ELF-1 (cell line): ENCODE measurements around the gene IGF2BP2.
"Not testable (repeated sequence)": the region's sequence is repeated elsewhere in the genome, so short reads cannot be mapped to it uniquely, and the experiment has no call there.

Source experiments
- DNase-seq: peaks from one replicate; pipeline ENCODE4 v3.0.0-alpha.2; 2016; ENCODE audit warnings: low read depth, low spot score

Gene IGF2BP2

DNA sequence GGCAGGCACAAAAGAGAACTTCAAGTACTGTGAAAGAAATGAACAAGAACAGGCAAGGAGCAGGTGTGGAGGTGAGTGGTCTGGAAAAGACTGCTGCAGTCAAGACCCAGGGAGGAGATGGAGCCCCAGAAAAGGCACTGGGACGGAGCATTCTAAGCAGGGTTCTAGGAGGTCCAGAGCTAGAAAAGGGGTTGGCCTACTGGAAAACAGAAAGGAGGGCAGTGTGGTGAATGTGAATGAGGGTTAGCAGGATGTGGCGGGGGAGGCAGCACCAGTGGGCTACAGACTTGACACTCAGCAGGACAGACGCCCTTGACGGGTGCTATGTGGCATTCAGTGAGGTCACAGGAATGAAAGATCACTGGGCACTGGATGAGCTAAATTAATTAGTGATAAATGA lies 163.1 kb downstream of the IGF2BP2 start:
- no peak for DNase-seq

DNA sequence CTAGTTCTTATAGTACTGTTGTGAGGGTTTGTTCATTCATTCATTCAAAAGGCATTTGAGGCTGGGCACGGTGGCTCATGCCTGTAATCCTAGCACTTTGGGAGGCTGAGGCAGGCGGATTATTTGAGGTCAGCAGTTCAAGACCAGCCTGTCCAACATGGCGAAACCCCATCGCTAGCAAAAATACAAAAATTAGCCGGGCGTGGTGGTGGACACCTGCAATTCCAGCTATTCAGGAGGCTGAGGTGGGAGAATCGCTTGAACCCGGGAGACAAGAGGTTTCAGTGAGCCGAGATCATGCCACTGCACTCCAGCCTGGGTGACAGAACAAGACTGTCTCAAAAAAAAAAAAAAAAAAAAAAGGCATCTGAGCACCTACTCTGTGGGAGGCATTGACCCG lies 163.5 kb downstream of the IGF2BP2 start:
- DNase-seq: not testable (repeated sequence)

GRCh38 chr3:185659942-185660921 lies 164.6 kb downstream of the IGF2BP2 start:
- peak; percentile 95 for DNase-seq

GRCh38 chr3:185658943-185659342 lies 165.9 kb downstream of the IGF2BP2 start:
- DNase-seq: no peak

- DNase-seq: no peak
These were observed 166.3 kb downstream of the IGF2BP2 start for GRCh38 chr3:185658504-185658912.

DNA sequence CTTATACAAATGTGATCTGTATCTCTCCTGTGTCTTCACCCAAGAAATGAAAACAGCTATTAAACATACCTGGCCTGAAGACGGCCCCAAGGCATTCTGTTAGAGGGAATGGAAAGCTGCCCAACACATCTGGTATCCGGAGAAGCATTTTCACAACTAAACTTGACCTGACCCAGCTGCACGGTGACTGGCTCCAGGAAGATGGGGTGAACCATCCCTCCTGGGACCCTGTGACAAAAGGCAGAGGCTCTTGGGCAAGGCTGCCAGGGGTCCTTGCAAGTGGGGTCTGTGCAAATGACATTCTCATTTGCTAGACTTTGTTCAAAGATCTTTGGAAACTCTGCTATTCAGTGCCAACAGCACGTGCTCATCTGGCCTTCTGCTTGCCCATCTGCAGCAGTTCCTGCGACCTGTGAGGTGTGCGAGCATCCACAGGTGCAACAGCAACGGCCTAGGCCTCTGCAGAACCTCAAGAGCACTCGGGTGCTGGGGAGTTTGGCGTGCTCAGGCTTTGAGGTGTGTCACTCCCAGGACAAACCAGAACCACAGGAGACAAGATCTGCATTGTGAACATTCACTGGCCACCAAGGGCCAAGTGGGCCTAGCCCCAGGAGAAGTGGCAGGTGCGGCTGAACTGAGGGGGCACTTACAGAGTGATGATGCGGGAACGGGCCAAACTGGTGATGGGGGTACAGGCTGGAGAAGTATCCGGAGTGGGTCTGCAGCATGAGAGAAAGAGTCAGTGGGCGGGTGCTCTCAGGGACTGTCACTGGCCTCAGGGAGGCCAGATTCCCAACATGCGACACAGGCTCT lies 166.9 kb downstream of the IGF2BP2 start:
- DNase-seq: no peak

GRCh38 chr3:185657211-185657610 lies 167.6 kb downstream of the IGF2BP2 start:
- DNase-seq: no peak

DNA sequence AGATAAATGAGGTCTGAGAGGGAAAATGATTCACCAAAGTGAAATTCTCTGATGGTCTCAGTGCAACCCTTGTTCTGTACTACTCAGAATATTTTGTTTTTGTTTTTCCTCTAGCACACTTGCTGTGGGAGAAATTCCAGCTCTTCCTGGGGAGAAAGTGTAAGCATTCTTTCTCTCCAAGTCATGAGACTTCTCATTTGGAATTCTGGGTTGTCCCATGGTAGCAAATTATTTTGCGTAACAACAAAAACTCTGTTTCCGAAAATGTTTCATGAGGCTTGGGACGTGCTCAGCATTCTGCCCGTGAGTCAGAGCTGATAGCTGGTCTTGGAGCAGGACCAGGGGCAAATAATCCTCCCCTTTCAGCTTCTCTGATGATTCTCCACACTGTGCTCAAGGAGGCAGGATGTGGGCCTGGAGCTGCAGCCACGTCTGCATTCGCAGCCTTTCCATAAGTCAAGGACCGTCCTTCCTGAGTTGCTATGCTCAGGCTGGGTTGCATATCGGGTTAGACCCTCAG lies 168.5 kb downstream of the IGF2BP2 start:
- no peak for DNase-seq

- no peak for DNase-seq
These were observed 169.2 kb downstream of the IGF2BP2 start for GRCh38 chr3:185655426-185656320.

GRCh38 chr3:185654758-185655145 lies 170.1 kb downstream of the IGF2BP2 start:
- DNase-seq: no peak

- no peak for DNase-seq
These were observed 170.7 kb downstream of the IGF2BP2 start for GRCh38 chr3:185653949-185654757.

- no peak for DNase-seq
These were observed 172.9 kb downstream of the IGF2BP2 start for GRCh38 chr3:185651971-185652370.

DNA sequence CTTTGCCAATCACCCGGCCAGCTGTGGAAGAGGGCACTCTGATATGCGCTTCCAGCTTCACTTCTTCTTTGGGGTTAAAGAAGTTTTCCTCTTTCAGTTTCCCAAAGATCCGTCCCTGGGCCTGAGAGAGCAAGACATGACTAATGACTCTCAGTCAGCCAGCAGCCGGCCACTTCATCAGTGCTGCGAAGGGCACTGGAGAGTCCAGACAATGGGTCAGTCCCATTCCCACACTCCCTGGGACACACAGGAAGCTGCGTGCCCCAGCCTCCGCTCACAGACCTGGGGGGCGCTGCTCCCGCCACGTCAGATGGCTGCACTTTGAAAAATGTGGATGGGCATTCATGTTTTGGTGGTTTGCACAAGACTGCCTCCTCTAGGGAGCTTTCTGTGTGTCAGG lies 175.4 kb downstream of the IGF2BP2 start:
- no peak for DNase-seq

DNA sequence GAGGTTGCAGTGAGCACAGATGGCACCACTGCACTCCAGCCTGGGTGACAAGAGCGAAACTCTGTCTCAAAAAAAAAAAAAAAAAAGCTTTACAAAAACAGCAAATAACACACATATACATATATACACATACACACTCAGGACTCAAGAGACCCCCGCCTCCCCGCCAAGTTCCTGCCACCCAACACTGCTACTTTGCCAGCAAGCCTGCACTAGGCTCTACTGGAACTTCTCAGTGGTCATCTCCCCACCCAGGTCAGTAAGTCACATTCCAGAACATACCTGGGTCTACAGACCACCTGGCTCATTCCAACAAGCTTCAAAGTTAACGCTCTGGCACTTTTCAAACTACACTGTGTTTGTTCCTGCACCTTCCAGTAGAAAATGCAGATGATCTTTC lies 176.4 kb downstream of the IGF2BP2 start:
- no peak for DNase-seq

DNA sequence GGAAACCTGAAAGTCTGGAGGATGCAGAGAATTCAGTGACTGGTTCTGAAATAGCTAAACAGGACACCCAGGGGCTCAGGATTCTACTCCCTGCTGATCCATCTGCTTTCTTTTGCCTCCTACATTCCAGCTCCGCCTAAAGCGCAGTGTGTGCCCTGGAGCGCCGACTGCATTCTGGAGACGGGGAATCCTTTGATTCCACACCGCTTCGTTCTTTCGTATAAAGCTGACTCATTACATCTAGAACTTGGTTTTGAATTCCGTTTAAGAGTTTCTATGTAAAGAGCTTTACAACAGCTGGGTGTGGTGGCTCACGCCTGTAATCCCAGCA lies 177.0 kb downstream of the IGF2BP2 start:
- peak; percentile 93 for DNase-seq

DNA sequence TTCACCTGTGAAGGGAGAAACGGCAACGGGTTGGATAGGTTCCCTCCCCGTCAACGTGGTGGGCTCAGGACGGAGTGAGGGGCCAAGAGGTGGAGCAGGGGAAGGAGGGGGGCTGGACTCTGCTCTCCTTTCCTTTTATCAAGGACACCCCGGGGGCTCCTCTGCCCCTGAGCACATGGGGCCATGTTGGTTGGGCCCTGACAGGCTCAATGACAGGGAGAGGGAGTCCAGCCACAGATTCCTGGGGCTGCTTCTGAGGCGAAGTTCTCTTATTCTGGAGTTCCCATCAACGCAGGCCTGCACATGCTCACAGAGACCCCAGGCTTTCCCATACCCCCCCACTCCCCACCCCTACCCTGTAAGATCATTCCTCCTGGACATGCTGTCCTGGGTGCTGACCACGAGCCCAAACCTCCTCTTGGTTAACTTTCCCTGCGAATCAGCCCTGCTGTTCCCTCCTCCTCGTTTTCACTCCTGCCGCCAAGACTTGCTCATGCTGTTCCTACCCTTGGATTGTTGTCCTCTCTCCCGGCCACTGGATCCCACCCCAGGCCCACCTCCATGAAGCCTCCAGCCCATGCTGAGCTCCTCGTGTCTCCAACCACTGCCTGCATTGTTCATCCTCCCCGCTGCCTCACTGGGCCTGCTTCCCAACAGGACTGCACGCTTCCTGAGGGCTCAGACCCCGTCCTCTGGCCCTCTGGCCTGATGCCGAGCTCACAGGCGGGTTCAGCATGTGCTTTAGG lies 177.5 kb downstream of the IGF2BP2 start:
- no peak for DNase-seq

GRCh38 chr3:185646382-185647133 lies 178.3 kb downstream of the IGF2BP2 start:
- DNase-seq: peak; percentile 77

DNA sequence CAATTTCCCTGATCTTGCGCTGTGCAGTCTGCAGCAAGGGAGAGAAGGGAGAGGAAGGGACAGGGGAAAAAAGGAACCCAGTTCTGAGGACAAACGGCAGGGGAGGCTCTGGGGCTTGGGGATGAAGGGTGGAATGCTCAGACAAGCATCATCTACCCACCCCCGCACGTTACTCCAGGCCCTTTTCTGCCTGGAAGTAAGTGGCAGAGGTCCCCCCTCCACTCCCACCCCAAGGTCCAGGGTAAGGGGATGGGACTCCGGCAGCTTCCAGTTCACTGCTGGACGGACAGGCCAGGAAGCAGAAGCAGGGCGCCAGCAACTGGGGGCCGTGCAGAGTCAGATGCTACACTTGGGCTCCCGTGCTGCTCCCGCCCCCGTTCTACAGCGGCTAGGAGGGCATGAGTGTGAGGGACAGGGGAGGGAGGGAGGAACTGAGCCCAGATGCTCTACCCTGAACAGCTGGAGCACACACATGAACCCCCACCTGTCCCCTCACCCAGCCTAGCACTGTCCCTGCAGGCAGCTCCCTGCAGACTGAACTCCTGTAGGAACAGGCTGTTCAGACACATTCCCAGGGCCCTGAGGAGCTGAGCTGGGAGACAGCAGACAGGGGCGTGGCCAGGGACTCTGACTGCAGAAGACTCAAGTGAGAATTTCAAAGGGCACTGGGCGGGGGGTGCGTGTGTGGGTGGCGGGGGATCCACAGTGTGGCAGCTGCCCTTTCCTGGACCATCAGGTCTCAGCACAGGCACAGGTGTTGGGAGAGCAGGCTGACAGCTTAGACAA lies 179.1 kb downstream of the IGF2BP2 start:
- DNase-seq: peak; percentile 78
